ENCODE results near the gene SHROOM3.

SHROOM3 gene

DNA sequence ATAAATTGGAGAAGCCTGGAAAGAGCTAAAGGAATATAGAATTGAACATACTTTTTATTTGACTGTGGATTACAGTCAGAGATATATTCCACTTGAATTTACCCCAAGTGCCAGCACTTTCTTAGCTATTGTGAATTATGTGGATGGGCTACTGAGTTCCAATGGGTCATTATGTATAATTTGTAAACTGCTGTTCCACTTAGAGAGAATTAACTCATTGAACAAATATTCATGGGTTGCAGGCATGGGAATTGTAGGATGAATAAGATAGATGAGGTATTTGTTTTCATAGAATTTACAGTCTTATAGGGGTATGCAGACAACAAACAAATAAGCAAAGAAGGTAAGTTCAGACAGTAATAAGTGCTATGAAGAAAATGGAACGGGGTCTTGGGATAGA, 195.7 kb downstream of the SHROOM3 start:
- H3K4me3 ChIP-seq (ENCODE audit: low read depth, low read length) = no peak overlapping the region
- TF ChIP-seq, protein P1, sequence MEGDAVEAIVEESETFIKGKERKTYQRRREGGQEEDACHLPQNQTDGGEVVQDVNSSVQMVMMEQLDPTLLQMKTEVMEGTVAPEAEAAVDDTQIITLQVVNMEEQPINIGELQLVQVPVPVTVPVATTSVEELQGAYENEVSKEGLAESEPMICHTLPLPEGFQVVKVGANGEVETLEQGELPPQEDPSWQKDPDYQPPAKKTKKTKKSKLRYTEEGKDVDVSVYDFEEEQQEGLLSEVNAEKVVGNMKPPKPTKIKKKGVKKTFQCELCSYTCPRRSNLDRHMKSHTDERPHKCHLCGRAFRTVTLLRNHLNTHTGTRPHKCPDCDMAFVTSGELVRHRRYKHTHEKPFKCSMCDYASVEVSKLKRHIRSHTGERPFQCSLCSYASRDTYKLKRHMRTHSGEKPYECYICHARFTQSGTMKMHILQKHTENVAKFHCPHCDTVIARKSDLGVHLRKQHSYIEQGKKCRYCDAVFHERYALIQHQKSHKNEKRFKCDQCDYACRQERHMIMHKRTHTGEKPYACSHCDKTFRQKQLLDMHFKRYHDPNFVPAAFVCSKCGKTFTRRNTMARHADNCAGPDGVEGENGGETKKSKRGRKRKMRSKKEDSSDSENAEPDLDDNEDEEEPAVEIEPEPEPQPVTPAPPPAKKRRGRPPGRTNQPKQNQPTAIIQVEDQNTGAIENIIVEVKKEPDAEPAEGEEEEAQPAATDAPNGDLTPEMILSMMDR (IDR thresholded peaks at IDR 0.05; ENCODE audit: insufficient read depth, low read depth, low read length, missing control alignments) = no peak
- DNase-seq (ENCODE audit: low read depth) = no peak

DNA sequence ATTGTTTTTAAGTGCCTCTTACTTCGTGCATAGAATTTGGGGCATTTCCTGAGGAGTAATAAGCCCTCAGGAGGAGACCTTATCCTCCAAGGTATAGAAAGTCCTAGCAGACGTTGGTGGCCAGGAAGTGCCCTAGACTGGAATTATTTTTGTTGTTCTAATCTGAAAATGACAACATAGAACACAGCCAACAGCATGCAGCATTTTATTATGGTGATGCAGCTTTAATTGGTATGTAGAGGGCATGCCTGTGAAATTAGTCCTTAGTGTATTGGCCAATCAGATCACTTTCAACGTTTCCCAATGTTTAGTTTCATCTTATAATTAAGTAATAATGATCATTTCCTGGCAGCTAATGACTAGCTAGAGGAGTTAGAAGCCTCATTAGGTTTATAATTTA, 199.2 kb downstream of the SHROOM3 start:
- TF ChIP-seq, protein P1 (IDR thresholded peaks at IDR 0.05; ENCODE audit: insufficient read depth, low read depth, low read length, missing control alignments) = no peak
- DNase-seq (ENCODE audit: low read depth) = no peak
- no peak overlapping the region for H3K4me3 ChIP-seq (ENCODE audit: low read depth, low read length)

GRCh38 chr4:76637712-76638361, 202.8 kb downstream of the SHROOM3 start:
- TF ChIP-seq, protein P1 (IDR thresholded peaks at IDR 0.05; ENCODE audit: insufficient read depth, low read depth, low read length, missing control alignments) = no peak

GRCh38 chr4:76639288-76639687, 204.3 kb downstream of the SHROOM3 start:
- TF ChIP-seq, protein P1 (IDR thresholded peaks at IDR 0.05; ENCODE audit: insufficient read depth, low read depth, low read length, missing control alignments) = no peak
- DNase-seq (ENCODE audit: low read depth) = no peak
- H3K4me3 ChIP-seq (ENCODE audit: low read depth, low read length) = no peak overlapping the region

More at GRCh38 chr4:76637712-76638361, 202.8 kb downstream of the SHROOM3 start:
- H3K4me3 ChIP-seq (ENCODE audit: low read depth, low read length) = no peak overlapping the region
- no peak for DNase-seq (ENCODE audit: low read depth)

DNA sequence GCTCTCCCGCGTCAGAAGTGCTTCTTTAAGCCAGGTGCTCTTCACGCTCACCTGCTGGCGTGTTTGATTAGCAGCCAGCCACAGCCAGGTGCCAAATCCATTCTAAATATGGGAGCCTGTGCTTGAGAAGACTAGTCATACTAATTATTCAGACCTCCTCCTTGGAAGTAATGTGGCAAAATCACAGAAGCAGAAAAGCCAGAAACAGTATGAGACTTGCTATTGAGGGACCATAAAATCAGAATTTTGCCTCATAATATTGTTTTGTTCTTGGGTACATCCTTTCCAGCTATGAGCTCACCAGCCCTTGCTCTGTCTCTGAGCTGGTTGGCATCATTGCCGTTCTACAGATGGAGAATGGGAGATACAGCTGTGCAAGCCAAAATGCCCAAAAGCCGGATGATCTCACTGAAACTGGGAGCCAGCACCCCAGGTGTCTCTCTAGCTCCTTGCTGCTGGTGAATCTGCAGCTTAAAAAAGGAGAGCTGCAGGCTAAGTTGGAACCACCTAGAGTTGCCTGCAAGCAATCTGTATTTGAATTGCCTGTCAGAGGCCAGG, 205.4 kb downstream of the SHROOM3 start:
- no peak for DNase-seq (ENCODE audit: low read depth)
- H3K4me3 ChIP-seq (ENCODE audit: low read depth, low read length) = no peak overlapping the region

DNA sequence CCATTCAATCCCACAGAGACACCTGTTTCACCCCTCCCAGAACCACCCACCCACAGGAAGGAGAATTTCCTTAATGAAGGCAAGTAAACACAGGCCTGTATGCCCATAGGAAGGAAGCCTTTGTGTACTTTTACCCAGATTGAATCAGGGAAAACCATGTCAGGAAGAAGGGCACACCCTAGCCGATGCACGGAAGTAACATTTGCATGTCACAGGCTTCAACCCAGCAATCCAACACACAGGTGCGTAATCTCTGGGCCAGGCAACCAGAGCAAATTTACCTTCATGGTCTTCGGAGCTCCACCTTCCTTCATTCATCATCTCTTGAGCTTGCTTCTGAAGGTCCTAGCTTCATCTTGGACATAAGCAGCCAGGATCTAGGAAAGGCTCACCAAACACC, 206.3 kb downstream of the SHROOM3 start:
- TF ChIP-seq, protein P1 (IDR thresholded peaks at IDR 0.05; ENCODE audit: insufficient read depth, low read depth, low read length, missing control alignments) = no peak
- DNase-seq (ENCODE audit: low read depth) = no peak
- H3K4me3 ChIP-seq (ENCODE audit: low read depth, low read length) = no peak overlapping the region

More for the DNA sequence above, 205.4 kb downstream of the SHROOM3 start:
- TF ChIP-seq, protein P1 (IDR thresholded peaks at IDR 0.05; ENCODE audit: insufficient read depth, low read depth, low read length, missing control alignments) = no peak

DNA sequence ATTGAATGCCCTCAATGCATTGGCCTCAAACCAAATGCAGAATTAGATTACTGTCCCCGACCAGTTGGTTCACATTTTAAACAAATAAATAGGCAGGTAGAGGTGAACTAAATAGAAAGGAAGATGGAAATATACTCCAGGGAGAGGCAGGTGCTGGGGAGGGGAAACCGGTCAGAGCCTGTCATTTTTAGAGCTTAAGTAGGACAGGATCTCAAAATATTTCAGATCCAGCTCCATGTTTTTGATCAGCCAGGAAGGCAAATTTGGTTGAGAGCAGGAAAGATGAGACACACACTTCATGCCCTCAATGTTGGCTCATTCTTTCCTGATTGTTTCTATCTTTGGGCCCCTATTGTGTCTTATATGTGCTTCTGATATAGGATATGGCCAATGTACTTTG, 206.7 kb downstream of the SHROOM3 start:
- DNase-seq (ENCODE audit: low read depth) = no peak

More for the DNA sequence above, 206.7 kb downstream of the SHROOM3 start:
- TF ChIP-seq, protein P1 (IDR thresholded peaks at IDR 0.05; ENCODE audit: insufficient read depth, low read depth, low read length, missing control alignments) = no peak
- no peak overlapping the region for H3K4me3 ChIP-seq (ENCODE audit: low read depth, low read length)
